SK-N-SH (cell line): ENCODE data around the gene SLC25A33. TPM values are rescaled to one million over a fixed set of nuclear protein-coding genes. Genes with fewer than 3 reads are reported as not detected.

Source experiments
- CTCF ChIA-PET: fragments of 300-600, 350-600 bp; formaldehyde crosslinking; extraction: SDS; loops from one replicate; lab custom pipeline; 2021; lab: Yijun Ruan, JAX
- POLR2A ChIA-PET: fragments of 350-600 bp; sonication (Branson Sonifier 250); formaldehyde crosslinking; extraction: SDS; loops from one replicate; lab custom pipeline; 2020; ENCODE audit warnings: antibody characterized with exemption, inconsistent platforms; lab: Yijun Ruan, JAX
- DNase-seq: peaks from one replicate; pipeline ENCODE4 v3.0.0; 2012
- H2AFZ ChIP-seq: fragments of 200-600 bp; sonication (generic); 2 replicates; pipeline ENCODE4 v1.8.1; 2016; ENCODE audit warnings: antibody characterized with exemption, mild to moderate bottlenecking, low read depth
- H3F3A ChIP-seq: fragments of 200-600 bp; sonication (generic); replicated peaks from 2 replicates; pipeline ENCODE3; 2016; ENCODE audit warnings: antibody characterized with exemption, mild to moderate bottlenecking; ENCODE audit not compliant: insufficient read depth
- H3K27ac ChIP-seq, 2 experiments: fragments of 200-500 bp in 1 of 2; fragments of 200-600 bp in 1 of 2; sonication (Bioruptor generic) in 1 of 2; sonication (generic), shearing (Covaris generic) in 1 of 2; 2 replicates each; pipeline versions ENCODE4 v1.5.1 to v1.6.1; 2014 to 2016; ENCODE audit warnings: low read depth in 2 of 2, inconsistent platforms in 1 of 2, low read length in 1 of 2, mild to moderate bottlenecking in 1 of 2, mixed read lengths in 1 of 2
- H3K27me3 ChIP-seq: fragments of 200-600 bp; sonication (generic), shearing (Covaris generic); 2 replicates; pipeline ENCODE4 v1.6.1; 2016; ENCODE audit warnings: mixed run types; ENCODE audit not compliant: insufficient read depth
- H3K36me3 ChIP-seq, 2 experiments: fragments of 200-500 bp in 1 of 2; fragments of 200-600 bp in 1 of 2; sonication (Bioruptor generic) in 1 of 2; sonication (generic) in 1 of 2; replicated peaks in 1 of 2; 2 replicates each; pipeline versions ENCODE3 to v1.5.1; 2014 to 2016; ENCODE audit warnings: low read length in 1 of 2, mild to moderate bottlenecking in 1 of 2; ENCODE audit not compliant: insufficient read depth in 2 of 2, control insufficient read depth in 1 of 2
- H3K4me1 ChIP-seq, 2 experiments: fragments of 200-500 bp in 1 of 2; fragments of 200-600 bp in 1 of 2; sonication (Bioruptor generic) in 1 of 2; sonication (generic), shearing (Covaris generic) in 1 of 2; 2 replicates each; pipeline versions ENCODE4 v1.5.1 to v1.6.1; 2014 to 2016; ENCODE audit warnings: low read depth in 1 of 2, low read length in 1 of 2, mixed run types in 1 of 2; ENCODE audit not compliant: insufficient read depth in 2 of 2, control insufficient read depth in 1 of 2
- H3K4me2 ChIP-seq: fragments of 200-600 bp; sonication (generic), shearing (Covaris generic); 2 replicates; pipeline ENCODE4 v1.6.1; 2017; ENCODE audit warnings: mixed run types
- H3K4me3 ChIP-seq, 2 experiments: fragments of 200-500 bp in 1 of 2; fragments of 200-600 bp in 1 of 2; sonication (Bioruptor generic) in 1 of 2; sonication (generic), shearing (Covaris generic) in 1 of 2; 2 replicates each; pipeline versions ENCODE4 v1.5.1 to v1.8.1; 2014 to 2016; ENCODE audit warnings: low read depth in 2 of 2, inconsistent platforms in 1 of 2, low read length in 1 of 2, mild to moderate bottlenecking in 1 of 2, mixed read lengths in 1 of 2, moderate library complexity in 1 of 2
- H3K79me2 ChIP-seq: fragments of 200-600 bp; sonication (generic); 2 replicates; pipeline ENCODE4 v1.8.1; 2017; ENCODE audit warnings: mild to moderate bottlenecking; ENCODE audit not compliant: insufficient read depth
- H3K9ac ChIP-seq: fragments of 200-600 bp; sonication (generic); 2 replicates; pipeline ENCODE4 v1.6.1; 2017; ENCODE audit warnings: mixed run types
- H3K9me2 ChIP-seq: fragments of 200-600 bp; sonication (generic); 2 replicates; pipeline ENCODE4 v1.6.1; 2017; ENCODE audit warnings: mixed run types
- H3K9me3 ChIP-seq: fragments of 200-600 bp; sonication (generic); 2 replicates; pipeline ENCODE4 v1.6.1; 2017; ENCODE audit warnings: mixed run types, mild to moderate bottlenecking, moderate library complexity
- H4K20me1 ChIP-seq: fragments of 200-600 bp; sonication (generic); 2 replicates; pipeline ENCODE4 v1.6.1; 2017; ENCODE audit warnings: mild to moderate bottlenecking, mixed run types; ENCODE audit not compliant: insufficient read depth
- CTCF ChIP-seq: fragments of 200-600 bp; sonication (generic); IDR thresholded peaks from 2 replicates; pipeline ENCODE4 v1.6.1; 2017; ENCODE audit warnings: antibody characterized with exemption, mild to moderate bottlenecking, moderate library complexity
- ELF1 ChIP-seq: IDR thresholded peaks from 2 replicates; pipeline ENCODE4 v1.4.0; 2012
- EZH2phosphoT487 ChIP-seq: fragments of 200-600 bp; sonication (generic); IDR thresholded peaks from 2 replicates; pipeline ENCODE4 v1.6.1; 2017; ENCODE audit warnings: low read depth, mixed run types, mild to moderate bottlenecking, antibody characterized with exemption, moderate library complexity, borderline replicate concordance
- FOSL2 ChIP-seq: IDR thresholded peaks from 2 replicates; pipeline ENCODE4 v1.4.0; 2012; ENCODE audit warnings: low read depth, mild to moderate bottlenecking, moderate library complexity, borderline replicate concordance
- GABPA ChIP-seq: IDR thresholded peaks from 2 replicates; pipeline ENCODE4 v1.4.0; 2012; ENCODE audit warnings: low read depth, mild to moderate bottlenecking
- GATA2 ChIP-seq: sonication (generic); formaldehyde crosslinking; IDR thresholded peaks from 2 replicates; pipeline ENCODE4 v1.5.0; 2020; ENCODE audit warnings: mild to moderate bottlenecking, missing genetic modification reagents
- JUND ChIP-seq: IDR thresholded peaks from 2 replicates; pipeline ENCODE4 v1.4.0; 2012
- NRF1 ChIP-seq: IDR thresholded peaks from 2 replicates; pipeline ENCODE4 v1.6.1; 2012; ENCODE audit warnings: low read depth, mild to moderate bottlenecking, low read length
- PBX3 ChIP-seq: IDR thresholded peaks from 2 replicates; pipeline ENCODE4; 2012
- RCOR1 ChIP-seq: fragments of 150-350 bp; IDR thresholded peaks from 2 replicates; pipeline ENCODE4 v1.6.1; 2017; ENCODE audit warnings: antibody characterized with exemption, low read length
- SIN3A ChIP-seq: IDR thresholded peaks from 2 replicates; pipeline ENCODE4 v1.6.1; 2012; ENCODE audit warnings: low read depth, mild to moderate bottlenecking, low read length, moderate library complexity, borderline replicate concordance
- TEAD4 ChIP-seq: IDR thresholded peaks from 2 replicates; pipeline ENCODE4 v1.4.0; 2012; ENCODE audit warnings: mild to moderate bottlenecking, borderline replicate concordance; ENCODE audit not compliant: insufficient read depth
- USF1 ChIP-seq: IDR thresholded peaks from 2 replicates; pipeline ENCODE4 v1.4.0; 2012; ENCODE audit warnings: low read depth, borderline replicate concordance
- YY1 ChIP-seq: IDR thresholded peaks from 2 replicates; pipeline ENCODE4 v1.4.0; 2012; ENCODE audit warnings: low read depth, mild to moderate bottlenecking
- WGBS: methylation state at CpG from one replicate; pipeline ENCODE4 v1.1.6; 2017; ENCODE audit warnings: low lambda C conversion rate; 5-methylcytosine and 5-hydroxymethylcytosine counted together
- polyA plus RNA-seq, 3 experiments: library from polyadenylated mRNA; depleted of rRNA; stranded (reverse); fragments of >200 nt; gene quantifications; 2 replicates each; pipeline ENCODE4 v1.2.3, GENCODE V29; 2012

The SLC25A33 gene
- polyA plus RNA-seq, 1 of the 3 experiments (the other 2 are of a cell fraction): 4.8 TPM

GRCh38 chr1:9610548-9610947 is 71.3 kb downstream of the SLC25A33 start:
- no peak for DNase-seq

More at GRCh38 chr1:9610548-9610947, 71.3 kb downstream of the SLC25A33 start:
- H3K9me3 ChIP-seq: no peaks in the 10 kb centered on the region
- no peaks in the 10 kb centered on the region for H4K20me1 ChIP-seq
- no peak overlapping the region for H3K9ac ChIP-seq
- ChIA-PET CTCF (interaction anchor here (1.2 to 1.7 kb wide), 3 partner anchors 16 to 115 kb away, joined by 3 to 6 read pairs (median 5); partner anchors contain the start of gene TMEM201), POLR2A (no interaction called here)
- H3K27ac ChIP-seq: no peak overlapping the region
- WGBS: 94% methylated on average over 16 of the region's 25 CpGs
- no peak overlapping the region for H3K4me2 ChIP-seq
- peaks cover 0 to 8% of the 10 kb centered on the region in 2 experiments for H3K36me3 ChIP-seq
- H2AFZ ChIP-seq: no peak overlapping the region
- no peaks in the 10 kb centered on the region for H3F3A ChIP-seq
- H3K79me2 ChIP-seq: no peaks in the 10 kb centered on the region
- H3K9me2 ChIP-seq: no peaks in the 10 kb centered on the region
- peaks cover 0 to 53% of the 10 kb centered on the region in 2 experiments; a peak in 1 of 4 replicates for H3K4me1 ChIP-seq
- TF ChIP-seq NRF1: no peak
- no peak for TF ChIP-seq GABPA
- no peak for TF ChIP-seq EZH2phosphoT487
- TF ChIP-seq SIN3A: no peak
- TF ChIP-seq RCOR1: no peak
- no peak for TF ChIP-seq ELF1
- no peak for TF ChIP-seq USF1
- TF ChIP-seq TEAD4: no peak
- no peak for TF ChIP-seq JUND
- TF ChIP-seq CTCF: no peak
- no peak for TF ChIP-seq GATA2 (CRISPR knock-in tag)
- no peak for TF ChIP-seq FOSL2
- TF ChIP-seq PBX3: no peak
- TF ChIP-seq YY1: no peak
- no peak overlapping the region for H3K4me3 ChIP-seq
- no peaks in the 10 kb centered on the region for H3K27me3 ChIP-seq
